ENCODE data around the gene SLC24A4.

The SLC24A4 gene

GRCh38 chr14:92404938-92405337 lies 82.0 kb downstream of the SLC24A4 start:
- DNase-seq, result no peak

- no peak for DNase-seq
Measured at GRCh38 chr14:92407410-92407809, 84.4 kb downstream of the SLC24A4 start.

GRCh38 chr14:92409043-92409442 lies 86.1 kb downstream of the SLC24A4 start:
- DNase-seq, result no peak

- no peak for DNase-seq
Measured at GRCh38 chr14:92411135-92411534, 88.2 kb downstream of the SLC24A4 start.

GRCh38 chr14:92411941-92412340 lies 89.0 kb downstream of the SLC24A4 start:
- DNase-seq, result no peak

GRCh38 chr14:92412912-92413311 lies 89.9 kb downstream of the SLC24A4 start:
- DNase-seq, result no peak

GRCh38 chr14:92413379-92413778 lies 90.4 kb downstream of the SLC24A4 start:
- no peak for DNase-seq

GRCh38 chr14:92414690-92415445 lies 91.9 kb downstream of the SLC24A4 start:
- no peak for DNase-seq

GRCh38 chr14:92415969-92416368 lies 93.0 kb downstream of the SLC24A4 start:
- DNase-seq, result no peak

GRCh38 chr14:92416544-92416943 lies 93.6 kb downstream of the SLC24A4 start:
- DNase-seq, result no peak

GRCh38 chr14:92417759-92418158 lies 94.8 kb downstream of the SLC24A4 start:
- DNase-seq, result no peak

- DNase-seq, result peak; percentile 1
Measured at GRCh38 chr14:92421751-92422150, 98.8 kb downstream of the SLC24A4 start.

GRCh38 chr14:92425101-92425500 lies 102.1 kb downstream of the SLC24A4 start:
- no peak for DNase-seq

GRCh38 chr14:92426237-92426636 lies 103.3 kb downstream of the SLC24A4 start:
- DNase-seq, result no peak

- no peak for DNase-seq
Measured at GRCh38 chr14:92427096-92427495, 104.1 kb downstream of the SLC24A4 start.

GRCh38 chr14:92430686-92431085 lies 107.7 kb downstream of the SLC24A4 start:
- no peak for DNase-seq

- DNase-seq, result no peak
Measured at GRCh38 chr14:92431199-92431725, 108.3 kb downstream of the SLC24A4 start.

GRCh38 chr14:92433407-92433806 lies 110.4 kb downstream of the SLC24A4 start:
- DNase-seq, result no peak

- DNase-seq, result no peak
Measured at GRCh38 chr14:92435154-92435553, 112.2 kb downstream of the SLC24A4 start.

- DNase-seq, result no peak
Measured at GRCh38 chr14:92436115-92436776, 113.3 kb downstream of the SLC24A4 start.

- no peak for DNase-seq
Measured at GRCh38 chr14:92437309-92437708, 114.3 kb downstream of the SLC24A4 start.

- DNase-seq, result no peak
Measured at GRCh38 chr14:92437729-92438285, 114.8 kb downstream of the SLC24A4 start.

- peak; percentile 88 for DNase-seq
Measured at GRCh38 chr14:92439537-92440344, 116.8 kb downstream of the SLC24A4 start.

Data from NCI-H1105 (cell line).